OCI-LY1 (cell line): Measurements from ENCODE around the gene C1orf50.

Experiments used
- CTCF ChIP-seq: fragments of 200-600 bp; sonication (generic), shearing (Covaris generic); IDR thresholded peaks from 2 replicates; pipeline ENCODE4 v1.5.1; 2017; ENCODE audit warnings: mild to moderate bottlenecking, antibody characterized with exemption, low read length, moderate library complexity, mixed read lengths
- EZH2 ChIP-seq: fragments of 200-600 bp; sonication (generic), shearing (Covaris generic); IDR thresholded peaks from 2 replicates; pipeline ENCODE4 v1.8.0; 2017; ENCODE audit warnings: borderline replicate concordance, mixed run types, mild to moderate bottlenecking, antibody characterized with exemption, low read length, moderate library complexity, mixed read lengths

DNA sequence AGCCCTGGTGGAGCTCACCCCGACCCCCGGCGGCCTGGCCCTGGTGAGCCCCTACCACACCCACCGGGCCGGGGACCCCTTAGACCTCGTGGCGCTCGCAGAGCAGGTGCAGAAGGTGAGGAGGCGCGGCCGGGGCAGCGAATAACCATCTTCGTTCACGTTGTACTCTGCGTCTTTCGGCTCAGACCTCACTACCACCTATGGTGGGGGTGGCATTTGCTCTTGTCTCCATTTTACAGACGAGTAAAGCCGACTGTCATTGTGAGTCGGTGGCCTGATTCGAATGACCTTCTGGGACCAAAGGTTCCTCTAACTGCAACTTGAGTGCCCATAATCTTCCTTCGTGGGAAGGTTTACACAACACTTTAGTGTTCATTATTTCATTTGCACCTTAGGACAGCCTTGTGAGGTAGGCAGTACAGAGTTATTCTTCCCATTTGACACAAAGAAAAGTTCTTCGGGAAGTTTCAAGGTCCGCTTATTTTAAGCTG lies 506 bp downstream of the C1orf50 start:
- TF ChIP-seq EZH2 (no peak), CTCF (no peak)
